Lung (tissue), 12 donors: ENCODE results near the gene FEZ2. TPM values are rescaled to one million over a fixed set of nuclear protein-coding genes. Genes with fewer than 3 reads are reported as not detected.

Source experiments
- ATAC-seq: fragments of 200-7000 bp; cut with Tn5 transposase; one replicate; pipeline ENCODE4 v1.9.1; 2020; ENCODE audit warnings: moderate number of reproducible peaks; ENCODE audit not compliant: insufficient read depth, low FRiP score
- DNase-seq, 3 donors: peaks; one replicate each; pipeline ENCODE4 v3.0.0-alpha.2; 2013 to 2017
- H3K27ac ChIP-seq, 2 donors: one replicate each; pipeline ENCODE4 v1.5.1; 2013; ENCODE audit warnings: mild to moderate bottlenecking in 2 of 2, moderate library complexity in 2 of 2, control low read depth in 1 of 2, inconsistent platforms in 1 of 2, low read depth in 1 of 2, low read length in 1 of 2
- H3K27me3 ChIP-seq, 3 donors: one replicate each; pipeline ENCODE4 v1.5.1; 2013; ENCODE audit warnings: low read length in 2 of 3; ENCODE audit not compliant: control insufficient read depth in 3 of 3, insufficient read depth in 3 of 3
- H3K36me3 ChIP-seq, 4 donors: one replicate each; pipeline ENCODE4 v1.5.1; 2013; ENCODE audit warnings: low read length in 4 of 4, mild to moderate bottlenecking in 1 of 4, moderate library complexity in 1 of 4; ENCODE audit not compliant: control insufficient read depth in 4 of 4, insufficient read depth in 4 of 4
- H3K4me1 ChIP-seq, 5 donors: one replicate each; pipeline ENCODE4 v1.5.1; 2013; ENCODE audit warnings: low read length in 5 of 5, mild to moderate bottlenecking in 2 of 5, moderate library complexity in 1 of 5; ENCODE audit not compliant: control insufficient read depth in 5 of 5, insufficient read depth in 5 of 5
- H3K4me3 ChIP-seq: one replicate; pipeline ENCODE4 v1.5.1; 2013; ENCODE audit warnings: mild to moderate bottlenecking, control low read depth, moderate library complexity
- H3K9ac ChIP-seq, 2 donors: one replicate each; pipeline ENCODE4 v1.5.1; 2013; ENCODE audit warnings: low read length in 2 of 2, control low read depth in 1 of 2; ENCODE audit not compliant: insufficient read depth in 1 of 2
- H3K9me3 ChIP-seq, 4 donors: one replicate each; pipeline ENCODE4 v1.5.1; 2013; ENCODE audit warnings: low read length in 3 of 4, mild to moderate bottlenecking in 1 of 4, moderate library complexity in 1 of 4; ENCODE audit not compliant: control insufficient read depth in 4 of 4, insufficient read depth in 3 of 4
- CTCF ChIP-seq: IDR thresholded peaks from 2 replicates; pipeline ENCODE4 v1.5.1; 2012; ENCODE audit warnings: mild to moderate bottlenecking; ENCODE audit errors: control extremely low read depth, extremely low read depth
- WGBS, 2 donors: extraction: QIAGEN DNeasy Blood & Tissue Kit; methylation state at CpG; one replicate each; pipeline ENCODE4 v1.1.7; 2013; 5-methylcytosine and 5-hydroxymethylcytosine counted together
- polyA plus RNA-seq, 2 donors: library from polyadenylated mRNA; stranded (reverse); fragments of 200-250 nt; gene quantifications; one replicate each; pipeline ENCODE4 v1.2.1, GENCODE V29; 2013
- total RNA-seq, 2 donors: library from RNA; depleted of rRNA in 1 of 2; stranded (reverse); fragments of >200 nt in 1 of 2; gene quantifications; one replicate each; pipeline ENCODE4 v1.2.1, GENCODE V29; 2014 to 2021
- donor health status: control.
- donor health status: control.
- donor health status: Bipolar disorder and iron deficiency.
- donor health status: healthy.
- donor health status: DM: yes; HTN: yes; CAD: no.

Gene FEZ2
- total and polyA plus RNA-seq, 4 donors, result 17.6 to 62.9 (median 31.5) TPM

GRCh38 chr2:36626756-36627155 is 28.8 kb upstream of the FEZ2 start:
- Histone ChIP-seq H3K27me3 (no peaks in the 10 kb centered on the region), H3K27ac (no peak overlapping the region), H3K4me3 (no peak overlapping the region), H3K36me3 (no peaks in the 10 kb centered on the region), H3K9me3 (peaks cover 2 to 9% (median 6%) of the 10 kb centered on the region in 4 donors), H3K4me1 (no peaks in the 10 kb centered on the region), H3K9ac (no peak overlapping the region)
- ATAC-seq (no peak), DNase-seq (no peak)
- no peak for TF ChIP-seq CTCF
- 78 to 85% methylated on average over 3 of the region's 3 CpGs for WGBS, 2 donors

GRCh38 chr2:36626071-36626470 is 28.1 kb upstream of the FEZ2 start:
- no peak for TF ChIP-seq CTCF
- no peak overlapping the region for H3K9ac ChIP-seq
- WGBS, 2 donors, result 96 to 100% methylated on average over 3 of the region's 3 CpGs
- no peak overlapping the region for H3K27ac ChIP-seq
- ATAC-seq (no peak), DNase-seq (no peak)
- H3K27me3 ChIP-seq, result no peaks in the 10 kb centered on the region
- H3K4me3 ChIP-seq, result no peak overlapping the region
- H3K9me3 ChIP-seq, result peaks cover 2 to 9% (median 6%) of the 10 kb centered on the region in 4 donors
- H3K4me1 ChIP-seq, result no peaks in the 10 kb centered on the region
- H3K36me3 ChIP-seq, result no peaks in the 10 kb centered on the region

- Histone ChIP-seq H3K27me3 (no peaks in the 10 kb centered on the region), H3K36me3 (no peaks in the 10 kb centered on the region), H3K9me3 (peaks cover 2 to 9% (median 6%) of the 10 kb centered on the region in 4 donors), H3K27ac (no peak overlapping the region), H3K9ac (no peak overlapping the region), H3K4me3 (no peak overlapping the region), H3K4me1 (no peaks in the 10 kb centered on the region)
- TF ChIP-seq CTCF, result no peak
- WGBS, 2 donors, result 83 to 92% methylated on average over 2 of the region's 2 CpGs
- ATAC-seq (no peak), DNase-seq (no peak)
Observed at GRCh38 chr2:36625304-36625703, 27.3 kb upstream of the FEZ2 start.

GRCh38 chr2:36620321-36620720 is 22.4 kb upstream of the FEZ2 start:
- no peak for TF ChIP-seq CTCF

More at GRCh38 chr2:36620321-36620720, 22.4 kb upstream of the FEZ2 start:
- H3K36me3 ChIP-seq, result no peaks in the 10 kb centered on the region
- WGBS, 2 donors, result 93 to 96% methylated on average over 2 of the region's 2 CpGs
- no peaks in the 10 kb centered on the region for H3K4me1 ChIP-seq
- no peak overlapping the region for H3K4me3 ChIP-seq
- no peak for ATAC-seq
- no peak for DNase-seq
- H3K9ac ChIP-seq, result no peak overlapping the region
- H3K9me3 ChIP-seq, result peaks cover 2 to 5% (median 3%) of the 10 kb centered on the region in 4 donors
- H3K27ac ChIP-seq, result no peak overlapping the region
- no peaks in the 10 kb centered on the region for H3K27me3 ChIP-seq
